HG03565 (cell line): ENCODE data around the gene CCDC190.
"Not testable (repeated sequence)": the region's sequence is repeated elsewhere in the genome, so short reads cannot be mapped to it uniquely, and the experiment has no call there.

Experiments
- ATAC-seq: cut with Tn5 transposase; IDR thresholded peaks from one replicate; pipeline ENCODE4 v1.9.1; 2021; ENCODE audit warnings: mild to moderate bottlenecking, moderate library complexity; ENCODE audit not compliant: unreplicated experiment

The CCDC190 gene

GRCh38 chr1:162878000-162878596, 17.1 kb upstream of the CCDC190 start:
- peak; percentile 43 for ATAC-seq

DNA sequence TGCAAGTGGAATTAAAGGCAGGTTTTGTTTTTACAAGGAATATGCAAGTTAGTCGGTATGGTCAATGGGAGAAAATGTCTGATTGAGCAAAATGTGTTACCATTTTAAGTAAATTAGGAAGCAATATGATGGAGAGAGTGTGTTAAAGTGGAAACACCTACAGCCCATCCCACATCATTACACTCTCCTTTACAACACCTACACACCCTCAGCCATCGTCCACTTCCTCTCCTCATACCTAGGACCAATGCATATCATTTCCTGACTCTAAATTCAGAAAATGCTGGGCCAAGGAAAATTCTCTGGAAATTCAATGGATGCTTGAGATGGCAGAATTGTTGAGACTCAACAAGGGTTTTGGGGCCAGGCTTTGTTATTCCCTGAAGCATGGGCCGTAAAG, 16.4 kb upstream of the CCDC190 start:
- ATAC-seq, result no peak

- ATAC-seq, result no peak
Measured at GRCh38 chr1:162876751-162877150, 15.8 kb upstream of the CCDC190 start.

GRCh38 chr1:162873671-162874666, 13.0 kb upstream of the CCDC190 start:
- no peak for ATAC-seq

DNA sequence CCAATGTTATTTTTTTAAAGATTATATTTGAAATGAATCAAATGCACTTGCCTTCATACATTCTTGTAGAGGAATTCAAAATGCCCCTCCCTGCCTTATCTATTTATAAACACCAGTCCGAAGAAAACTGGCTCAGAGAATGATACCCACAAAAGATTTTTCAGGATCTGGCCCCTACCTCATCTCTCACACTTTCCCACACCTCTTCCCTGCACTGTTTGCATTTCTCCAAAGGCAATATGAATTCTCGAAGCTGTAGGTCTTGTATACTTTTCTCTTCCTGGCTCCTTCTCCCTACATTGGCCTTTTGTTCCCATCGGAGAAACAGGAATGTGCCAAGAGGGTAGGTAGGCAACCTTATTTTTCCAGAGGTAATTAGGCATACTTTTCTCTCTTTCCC, 12.0 kb upstream of the CCDC190 start:
- ATAC-seq, result no peak

DNA sequence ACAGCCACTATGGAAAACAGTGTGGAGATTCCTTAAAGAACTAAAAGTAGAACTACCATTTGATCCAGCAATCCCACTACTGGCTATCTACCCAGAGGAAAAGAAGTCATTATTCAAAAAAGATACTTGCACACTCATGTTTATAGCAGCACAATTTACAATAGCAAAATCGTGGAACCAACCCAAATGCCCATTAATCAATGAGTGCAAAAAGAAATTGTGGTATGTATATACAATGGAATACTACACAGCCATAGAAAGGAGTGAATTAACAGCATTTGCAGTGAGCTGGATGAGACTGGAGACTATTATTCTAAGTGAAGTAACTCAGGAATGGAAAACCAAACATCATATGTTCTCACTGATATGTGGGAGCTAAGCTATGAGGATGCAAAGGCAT, 10.4 kb upstream of the CCDC190 start:
- not testable (repeated sequence) for ATAC-seq

DNA sequence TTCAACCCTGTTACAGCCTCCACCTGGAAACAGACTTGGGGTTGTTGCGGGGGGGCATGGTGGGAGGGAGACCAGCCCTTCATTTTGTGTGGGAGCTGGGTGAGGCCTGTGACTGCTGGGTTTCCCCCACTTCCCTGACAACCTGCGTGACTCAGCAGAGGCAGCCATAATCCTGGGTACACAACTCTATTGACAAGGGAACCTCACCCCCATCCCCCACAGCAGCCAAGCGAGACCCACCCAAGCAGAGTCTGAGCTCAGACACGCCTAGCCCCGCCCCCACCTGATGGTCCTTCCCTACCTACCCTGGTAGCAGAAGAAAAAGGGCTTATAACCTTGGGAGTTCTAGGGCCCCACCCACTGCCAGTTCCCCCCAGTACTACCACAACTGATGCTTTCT, 8.0 kb upstream of the CCDC190 start:
- ATAC-seq, result no peak

GRCh38 chr1:162861625-162862024, 650 bp upstream of the CCDC190 start:
- no peak for ATAC-seq

DNA sequence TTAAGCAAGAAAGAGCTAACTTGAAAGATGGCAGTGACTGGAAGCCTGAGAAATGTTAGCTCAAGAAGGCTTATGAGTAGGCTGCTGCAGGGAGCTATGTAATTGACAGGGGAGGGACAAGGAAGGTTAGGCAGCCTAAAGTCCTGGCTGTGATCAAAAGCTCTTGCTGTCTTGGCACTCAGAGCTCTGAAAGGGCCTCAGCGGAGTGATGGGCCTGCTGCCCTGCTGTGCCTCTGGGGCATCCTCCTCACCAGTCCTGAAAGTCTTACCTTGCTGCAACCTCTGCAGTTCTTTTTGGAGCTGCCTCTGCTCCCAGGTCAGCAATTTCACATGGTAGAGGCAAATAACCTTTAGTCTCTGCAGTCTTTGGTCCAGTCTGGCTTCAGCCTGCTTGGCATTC, 1.8 kb downstream of the CCDC190 start:
- no peak for ATAC-seq

- no peak for ATAC-seq
Measured at GRCh38 chr1:162857850-162858249, 3.1 kb downstream of the CCDC190 start.

DNA sequence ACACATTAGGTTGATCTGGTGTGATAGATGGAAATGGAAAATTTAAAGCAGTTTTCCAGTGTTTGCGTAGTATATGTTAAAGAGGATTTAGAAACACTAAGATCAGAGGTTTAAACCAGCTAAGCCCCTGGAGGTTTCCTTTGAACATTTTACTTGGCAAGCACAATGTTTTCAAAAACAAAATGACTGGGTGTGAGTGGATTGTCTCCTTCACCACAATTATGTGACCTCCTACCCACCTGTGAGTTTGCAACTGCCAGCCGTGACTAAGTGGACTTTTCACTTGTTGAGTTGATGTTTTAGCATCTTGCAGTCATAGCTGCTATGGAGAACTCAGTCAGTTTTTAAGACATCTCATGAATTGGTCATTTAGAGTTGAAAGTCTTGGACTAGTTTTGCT, 4.7 kb downstream of the CCDC190 start:
- no peak for ATAC-seq

DNA sequence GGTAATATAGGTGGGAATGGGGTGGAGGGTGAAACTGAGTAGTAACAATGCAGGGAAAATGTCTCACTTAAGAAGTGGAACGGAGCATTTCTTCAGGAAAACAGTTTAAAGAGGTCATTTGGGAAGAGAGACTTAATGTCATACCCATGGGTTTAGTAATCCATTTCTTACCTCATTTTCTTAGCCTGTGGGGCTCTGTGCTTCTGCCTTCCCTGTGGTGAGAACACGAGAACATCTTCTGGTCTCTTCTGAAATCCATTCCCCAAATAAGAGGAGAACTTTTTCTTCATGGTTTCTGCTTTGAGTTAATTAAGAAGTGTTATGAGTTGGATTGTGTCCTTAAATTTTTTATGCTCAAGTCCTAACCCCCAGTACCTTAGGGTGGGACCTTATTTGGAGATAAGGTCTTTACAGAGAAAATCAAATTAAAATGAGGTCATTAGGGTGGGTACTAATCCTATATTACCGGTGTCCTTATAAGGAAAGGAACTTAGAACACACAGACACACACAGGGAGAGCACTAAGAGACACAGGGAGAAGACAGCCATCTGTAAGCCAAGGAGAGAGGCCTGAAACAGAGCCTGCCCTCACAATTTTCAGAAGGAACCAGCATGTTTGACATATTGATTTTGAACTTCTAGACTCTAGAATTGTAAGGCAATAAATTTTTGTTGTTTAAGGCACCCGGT, 5.4 kb downstream of the CCDC190 start:
- no peak for ATAC-seq

- peak; percentile 91 for ATAC-seq
Measured at GRCh38 chr1:162854245-162854882, 6.6 kb downstream of the CCDC190 start.

GRCh38 chr1:162851341-162851740, 9.6 kb downstream of the CCDC190 start:
- no peak for ATAC-seq

DNA sequence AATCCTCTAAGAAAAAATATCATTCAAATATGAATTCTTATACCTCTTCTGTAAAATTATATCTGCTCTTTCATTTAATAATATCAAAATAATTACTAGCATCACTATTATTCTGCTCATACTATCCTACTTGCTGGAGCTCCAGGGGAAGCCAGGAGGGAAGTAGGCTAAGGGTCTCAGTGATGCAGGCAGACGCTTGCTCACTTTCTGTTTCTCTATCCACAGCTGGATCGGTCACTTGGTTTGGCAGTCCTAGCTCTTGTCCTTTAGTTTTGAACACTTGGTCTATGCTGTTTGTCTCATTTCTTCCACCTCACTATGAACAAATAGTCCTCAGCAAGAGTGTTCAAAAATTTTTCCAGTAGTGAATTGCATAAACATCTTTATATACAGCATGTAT, 11.3 kb downstream of the CCDC190 start:
- ATAC-seq, result no peak

- no peak for ATAC-seq
Measured at GRCh38 chr1:162847839-162848453, 13.0 kb downstream of the CCDC190 start.

DNA sequence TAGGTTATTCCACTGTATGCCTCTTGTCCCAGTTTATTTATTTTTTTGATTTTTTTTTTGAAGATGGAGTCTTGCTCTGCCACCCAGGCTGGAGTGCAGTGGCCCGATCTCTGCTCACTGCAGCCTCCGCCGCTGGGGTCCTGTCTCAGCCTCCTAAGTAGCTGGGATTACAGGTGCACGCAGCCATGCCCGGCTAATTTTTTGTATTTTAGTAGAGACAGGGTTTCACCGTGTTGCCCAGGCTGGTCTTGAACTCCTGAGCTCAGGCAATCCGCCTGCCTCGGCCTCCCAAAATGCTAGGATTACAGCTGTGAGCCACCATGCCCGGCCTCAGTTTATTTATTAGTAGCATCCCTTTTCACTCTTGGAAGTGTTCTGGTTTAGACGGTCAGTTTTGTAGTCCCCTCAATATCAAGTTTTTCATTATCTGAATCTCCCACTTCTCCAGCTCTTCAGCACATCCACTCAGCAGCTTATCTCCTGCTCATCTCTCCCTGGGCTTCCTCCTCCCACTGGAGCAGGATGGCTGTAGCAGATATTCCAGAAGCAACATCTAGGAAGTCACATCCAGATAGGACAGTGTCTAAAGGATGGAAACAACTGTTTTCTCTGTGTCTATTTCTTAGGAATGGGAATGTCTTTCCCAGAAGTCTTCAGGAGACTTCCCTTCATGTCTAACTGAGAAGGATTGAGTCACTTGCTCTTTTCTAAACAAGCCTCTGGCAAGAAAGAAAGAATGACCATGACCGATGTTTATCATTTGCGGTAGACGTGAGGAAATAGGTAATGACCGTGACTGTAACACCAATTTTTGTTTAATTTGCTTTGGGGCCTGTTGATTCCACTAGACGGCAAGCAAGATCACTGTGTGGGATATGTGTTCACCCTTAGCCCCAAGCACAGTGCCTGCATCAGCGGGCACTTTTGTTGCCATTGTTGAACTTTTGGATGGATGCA, 14.4 kb downstream of the CCDC190 start:
- ATAC-seq, result no peak

GRCh38 chr1:162844153-162844552, 16.8 kb downstream of the CCDC190 start:
- ATAC-seq, result no peak

- no peak for ATAC-seq
Measured at GRCh38 chr1:162840250-162840839, 20.6 kb downstream of the CCDC190 start.
